HG03064 (cell line): ENCODE data around the gene CCDC178.
"Not testable (repeated sequence)": the region's sequence is repeated elsewhere in the genome, so short reads cannot be mapped to it uniquely, and the experiment has no call there.

Experiments
- ATAC-seq: cut with Tn5 transposase; IDR thresholded peaks from one replicate; pipeline ENCODE4 v1.9.1; 2021; ENCODE audit warnings: low read depth; ENCODE audit not compliant: unreplicated experiment

CCDC178 gene

GRCh38 chr18:33034212-33034611 lies 406.3 kb downstream of the CCDC178 start:
- ATAC-seq, result no peak

GRCh38 chr18:33022370-33022769 lies 418.2 kb downstream of the CCDC178 start:
- ATAC-seq, result no peak

- no peak for ATAC-seq
These were observed 419.6 kb downstream of the CCDC178 start for GRCh38 chr18:33020877-33021276.

- ATAC-seq, result no peak
These were observed 426.3 kb downstream of the CCDC178 start for GRCh38 chr18:33014060-33014796.

GRCh38 chr18:33010149-33010548 lies 430.4 kb downstream of the CCDC178 start:
- no peak for ATAC-seq

- no peak for ATAC-seq
These were observed 441.6 kb downstream of the CCDC178 start for GRCh38 chr18:32998921-32999320.

- no peak for ATAC-seq
These were observed 442.2 kb downstream of the CCDC178 start for GRCh38 chr18:32998285-32998684.

- no peak for ATAC-seq
These were observed 456.8 kb downstream of the CCDC178 start for GRCh38 chr18:32983721-32984120.

GRCh38 chr18:32980896-32981295 lies 459.6 kb downstream of the CCDC178 start:
- no peak for ATAC-seq

- ATAC-seq, result no peak
These were observed 465.0 kb downstream of the CCDC178 start for GRCh38 chr18:32975501-32975900.

GRCh38 chr18:32975163-32975436 lies 465.4 kb downstream of the CCDC178 start:
- no peak for ATAC-seq

- peak; percentile 63 for ATAC-seq
These were observed 465.9 kb downstream of the CCDC178 start for GRCh38 chr18:32974421-32975162.

- no peak for ATAC-seq
These were observed 472.3 kb downstream of the CCDC178 start for GRCh38 chr18:32968248-32968647.

- ATAC-seq, result no peak
These were observed 474.4 kb downstream of the CCDC178 start for GRCh38 chr18:32966141-32966540.

- ATAC-seq, result no peak
These were observed 479.0 kb downstream of the CCDC178 start for GRCh38 chr18:32961538-32961937.

- ATAC-seq, result no peak
These were observed 481.8 kb downstream of the CCDC178 start for GRCh38 chr18:32958746-32959145.

GRCh38 chr18:32956591-32957315 lies 483.8 kb downstream of the CCDC178 start:
- no peak for ATAC-seq

GRCh38 chr18:32952318-32952717 lies 488.2 kb downstream of the CCDC178 start:
- ATAC-seq, result not testable (repeated sequence)

GRCh38 chr18:32937597-32937996 lies 502.9 kb downstream of the CCDC178 start:
- ATAC-seq, result no peak

GRCh38 chr18:32937066-32937465 lies 503.5 kb downstream of the CCDC178 start:
- ATAC-seq, result no peak

GRCh38 chr18:32934201-32934600 lies 506.3 kb downstream of the CCDC178 start:
- ATAC-seq, result no peak
